Endothelial cell of umbilical vein (primary cell): ENCODE measurements around the gene RFC2.

ENCODE experiments used
- EZH2 ChIP-seq: IDR thresholded peaks from 2 replicates; pipeline ENCODE4 v1.6.1; 2012; ENCODE audit warnings: borderline replicate concordance, low read depth, mild to moderate bottlenecking, moderate library complexity, low read length, inconsistent platforms; ENCODE audit not compliant: severe bottlenecking
- JUN ChIP-seq: IDR thresholded peaks from 2 replicates; pipeline ENCODE4 v1.6.1; 2011; ENCODE audit warnings: borderline replicate concordance, low read depth; ENCODE audit not compliant: insufficient read length, insufficient read depth
- POLR2A ChIP-seq: IDR thresholded peaks from 2 replicates; pipeline ENCODE4 v1.6.1; 2012; ENCODE audit warnings: low read depth, mild to moderate bottlenecking, control low read depth, low read length
- POLR2AphosphoS5 ChIP-seq: IDR thresholded peaks from 2 replicates; pipeline ENCODE4 v1.6.1; 2012; ENCODE audit warnings: low read depth, mild to moderate bottlenecking, control low read depth, low read length, moderate library complexity; ENCODE audit not compliant: insufficient read depth
- TF ChIP-seq, protein P1 (sequence below), 2 donors: IDR thresholded peaks; 1 replicate in 1 of 2; 2 replicates in 1 of 2; pipeline ENCODE4 v1.5.1; 2011; ENCODE audit warnings: low read length in 2 of 2, mild to moderate bottlenecking in 2 of 2, moderate library complexity in 2 of 2, control low read depth in 1 of 2, inconsistent platforms in 1 of 2, low read depth in 1 of 2; ENCODE audit not compliant: insufficient read depth in 1 of 2; ENCODE audit errors: extremely low read depth in 1 of 2

DNA sequence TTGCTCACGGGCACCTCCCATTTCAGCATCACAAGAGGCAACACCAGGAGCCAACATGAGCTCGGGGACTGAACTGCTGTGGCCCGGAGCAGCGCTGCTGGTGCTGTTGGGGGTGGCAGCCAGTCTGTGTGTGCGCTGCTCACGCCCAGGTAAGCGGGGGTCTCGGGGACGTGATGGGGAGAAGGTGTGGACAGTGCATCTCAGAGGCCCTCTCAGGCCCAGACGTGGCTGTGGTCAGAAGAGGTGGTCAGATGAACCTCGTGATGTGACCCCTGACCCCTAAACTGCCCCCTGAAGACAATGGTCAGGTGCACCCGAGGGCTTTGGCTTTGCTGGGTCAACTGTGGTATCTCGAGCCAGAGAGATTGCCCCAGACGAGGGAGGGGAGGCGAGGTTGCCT lies 38.3 kb downstream of the RFC2 start:
- TF ChIP-seq, protein P1, sequence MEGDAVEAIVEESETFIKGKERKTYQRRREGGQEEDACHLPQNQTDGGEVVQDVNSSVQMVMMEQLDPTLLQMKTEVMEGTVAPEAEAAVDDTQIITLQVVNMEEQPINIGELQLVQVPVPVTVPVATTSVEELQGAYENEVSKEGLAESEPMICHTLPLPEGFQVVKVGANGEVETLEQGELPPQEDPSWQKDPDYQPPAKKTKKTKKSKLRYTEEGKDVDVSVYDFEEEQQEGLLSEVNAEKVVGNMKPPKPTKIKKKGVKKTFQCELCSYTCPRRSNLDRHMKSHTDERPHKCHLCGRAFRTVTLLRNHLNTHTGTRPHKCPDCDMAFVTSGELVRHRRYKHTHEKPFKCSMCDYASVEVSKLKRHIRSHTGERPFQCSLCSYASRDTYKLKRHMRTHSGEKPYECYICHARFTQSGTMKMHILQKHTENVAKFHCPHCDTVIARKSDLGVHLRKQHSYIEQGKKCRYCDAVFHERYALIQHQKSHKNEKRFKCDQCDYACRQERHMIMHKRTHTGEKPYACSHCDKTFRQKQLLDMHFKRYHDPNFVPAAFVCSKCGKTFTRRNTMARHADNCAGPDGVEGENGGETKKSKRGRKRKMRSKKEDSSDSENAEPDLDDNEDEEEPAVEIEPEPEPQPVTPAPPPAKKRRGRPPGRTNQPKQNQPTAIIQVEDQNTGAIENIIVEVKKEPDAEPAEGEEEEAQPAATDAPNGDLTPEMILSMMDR (IDR thresholded peaks at IDR 0.05; ENCODE audit: extremely low read depth in 1 of 2, insufficient read depth in 1 of 2, low read depth in 1 of 2, low read length in 2 of 2): no peak
- TF ChIP-seq EZH2: no peak
- no peak for TF ChIP-seq POLR2A
- no peak for TF ChIP-seq POLR2AphosphoS5
- TF ChIP-seq JUN: no peak
